Activated naive CD4-positive, alpha-beta T cell treated with anti-CD3 and anti-CD28 coated beads, Interleukin-2, amount 10 ng/mL, durations not matched to agents 7 days and 5 days (primary cell): ENCODE data around the gene ZNF621.

Source experiments
- CTCF ChIA-PET: fragments of 350-600 bp; sonication (Branson Sonifier 250); formaldehyde crosslinking; loops from one replicate; lab custom pipeline; 2021; ENCODE audit warnings: antibody characterized with exemption; lab: Charles Lee
- DNase-seq: peaks from one replicate; pipeline ENCODE4 v3.0.0-alpha.2; 2020
- H3K27ac Mint-ChIP-seq: one replicate; pipeline ENCODE4 v1.8.0; 2021; ENCODE audit warnings: mild to moderate bottlenecking, moderate library complexity, mixed read lengths
- H3K27me3 Mint-ChIP-seq: one replicate; pipeline ENCODE4 v1.8.0; 2021; ENCODE audit warnings: mild to moderate bottlenecking, mixed read lengths
- H3K36me3 Mint-ChIP-seq: one replicate; pipeline ENCODE4 v1.8.0; 2021; ENCODE audit warnings: mixed read lengths
- H3K4me1 Mint-ChIP-seq: one replicate; pipeline ENCODE4 v1.8.0; 2021; ENCODE audit warnings: mixed read lengths
- H3K4me3 Mint-ChIP-seq: one replicate; pipeline ENCODE4 v1.8.0; 2021; ENCODE audit warnings: mild to moderate bottlenecking, moderate library complexity, mixed read lengths
- H3K9me3 Mint-ChIP-seq: one replicate; pipeline ENCODE4 v1.8.0; 2021; ENCODE audit warnings: mixed read lengths

Gene ZNF621

GRCh38 chr3:40572588-40572987 lies 47.8 kb downstream of the ZNF621 start:
- CTCF ChIA-PET = no interaction called here
- DNase-seq = no peak
- Mint-ChIP-seq H3K4me3 (no peak overlapping the region), H3K27me3 (peaks cover 17% of the 10 kb centered on the region), H3K4me1 (no peaks in the 10 kb centered on the region), H3K36me3 (no peaks in the 10 kb centered on the region), H3K27ac (no peak overlapping the region), H3K9me3 (no peaks in the 10 kb centered on the region)

- Mint-ChIP-seq H3K9me3 (no peaks in the 10 kb centered on the region), H3K4me3 (no peak overlapping the region), H3K4me1 (no peaks in the 10 kb centered on the region), H3K27ac (no peak overlapping the region), H3K36me3 (no peaks in the 10 kb centered on the region), H3K27me3 (peaks cover 16% of the 10 kb centered on the region)
- no peak for DNase-seq
- CTCF ChIA-PET = no interaction called here
These were observed 49.3 kb downstream of the ZNF621 start for GRCh38 chr3:40574050-40574449.

GRCh38 chr3:40574661-40575060 lies 49.9 kb downstream of the ZNF621 start:
- CTCF ChIA-PET = no interaction called here
- no peaks in the 10 kb centered on the region for H3K4me1 Mint-ChIP-seq
- no peak for DNase-seq
- no peaks in the 10 kb centered on the region for H3K36me3 Mint-ChIP-seq
- H3K27ac Mint-ChIP-seq = no peak overlapping the region
- H3K4me3 Mint-ChIP-seq = no peak overlapping the region
- peaks cover 16% of the 10 kb centered on the region for H3K27me3 Mint-ChIP-seq
- H3K9me3 Mint-ChIP-seq = no peaks in the 10 kb centered on the region

- no peak overlapping the region for H3K27ac Mint-ChIP-seq
- no peaks in the 10 kb centered on the region for H3K4me1 Mint-ChIP-seq
- H3K36me3 Mint-ChIP-seq = no peaks in the 10 kb centered on the region
- CTCF ChIA-PET = no interaction called here
- no peak overlapping the region for H3K4me3 Mint-ChIP-seq
- no peaks in the 10 kb centered on the region for H3K9me3 Mint-ChIP-seq
- peaks cover 16% of the 10 kb centered on the region for H3K27me3 Mint-ChIP-seq
- DNase-seq = no peak
These were observed 51.6 kb downstream of the ZNF621 start for GRCh38 chr3:40576396-40576795.

- peak; percentile 73 for DNase-seq
These were observed 55.8 kb downstream of the ZNF621 start for GRCh38 chr3:40580494-40581091.

GRCh38 chr3:40581166-40581565 lies 56.4 kb downstream of the ZNF621 start:
- CTCF ChIA-PET = interaction anchor here (0.6 to 3.8 kb wide), 7 partner anchors 12 to 1518 kb away, joined by 3 to 21 read pairs (median 4); partner anchors contain the start of gene ZNF620
- Mint-ChIP-seq H3K27ac (no peak overlapping the region), H3K9me3 (no peaks in the 10 kb centered on the region), H3K36me3 (no peaks in the 10 kb centered on the region), H3K4me1 (no peaks in the 10 kb centered on the region), H3K4me3 (no peak overlapping the region), H3K27me3 (peaks cover 13% of the 10 kb centered on the region)
- no peak for DNase-seq

More at GRCh38 chr3:40580494-40581091, 55.8 kb downstream of the ZNF621 start:
- CTCF ChIA-PET = interaction anchor here (0.6 to 3.8 kb wide), 8 partner anchors 11 to 1301 kb away, joined by 3 to 21 read pairs (median 4); partner anchors contain the start of gene ZNF620
- peaks cover 19% of the 10 kb centered on the region for H3K27me3 Mint-ChIP-seq
- H3K9me3 Mint-ChIP-seq = no peaks in the 10 kb centered on the region
- no peaks in the 10 kb centered on the region for H3K4me1 Mint-ChIP-seq
- no peak overlapping the region for H3K27ac Mint-ChIP-seq
- H3K36me3 Mint-ChIP-seq = no peaks in the 10 kb centered on the region
- no peak overlapping the region for H3K4me3 Mint-ChIP-seq

GRCh38 chr3:40582401-40583027 lies 57.8 kb downstream of the ZNF621 start:
- Mint-ChIP-seq H3K27ac (no peak overlapping the region), H3K27me3 (peaks cover 12% of the 10 kb centered on the region), H3K4me1 (no peaks in the 10 kb centered on the region), H3K4me3 (no peak overlapping the region), H3K9me3 (no peaks in the 10 kb centered on the region), H3K36me3 (no peaks in the 10 kb centered on the region)
- no peak for DNase-seq
- CTCF ChIA-PET = interaction anchor here (0.8 to 3.8 kb wide), 7 partner anchors 9 to 1609 kb away, joined by 3 to 21 read pairs (median 4); partner anchors contain the start of gene ZNF621

- Mint-ChIP-seq H3K9me3 (no peaks in the 10 kb centered on the region), H3K27ac (no peak overlapping the region), H3K36me3 (no peaks in the 10 kb centered on the region), H3K27me3 (peaks cover 8% of the 10 kb centered on the region), H3K4me1 (no peaks in the 10 kb centered on the region), H3K4me3 (no peak overlapping the region)
- no peak for DNase-seq
- CTCF ChIA-PET = interaction anchor here (0.8 to 2.1 kb wide), 9 partner anchors 14 to 1516 kb away, joined by 3 to 10 read pairs (median 4); partner anchors contain the start of gene ZNF621
These were observed 58.9 kb downstream of the ZNF621 start for GRCh38 chr3:40583691-40584090.

- H3K9me3 Mint-ChIP-seq = no peaks in the 10 kb centered on the region
- CTCF ChIA-PET = interaction anchor here (1.0 to 2.1 kb wide), 7 partner anchors 262 to 1515 kb away, joined by 3 to 10 read pairs (median 4); no protein-coding TSS in a partner anchor
- no peaks in the 10 kb centered on the region for H3K36me3 Mint-ChIP-seq
- H3K27ac Mint-ChIP-seq = no peak overlapping the region
- no peak overlapping the region for H3K4me3 Mint-ChIP-seq
- DNase-seq = peak; percentile 79
- H3K27me3 Mint-ChIP-seq = peaks cover 12% of the 10 kb centered on the region
- no peaks in the 10 kb centered on the region for H3K4me1 Mint-ChIP-seq
These were observed 59.9 kb downstream of the ZNF621 start for GRCh38 chr3:40584625-40585189.

- Mint-ChIP-seq H3K4me1 (no peaks in the 10 kb centered on the region), H3K4me3 (no peak overlapping the region), H3K36me3 (no peaks in the 10 kb centered on the region), H3K27ac (no peak overlapping the region), H3K27me3 (peaks cover 13% of the 10 kb centered on the region), H3K9me3 (no peaks in the 10 kb centered on the region)
- CTCF ChIA-PET = interaction anchor here (1.0 to 2.2 kb wide), 5 partner anchors 536 to 1514 kb away, joined by 3 to 10 read pairs (median 6); no protein-coding TSS in a partner anchor
- DNase-seq = no peak
These were observed 60.7 kb downstream of the ZNF621 start for GRCh38 chr3:40585381-40586016.

GRCh38 chr3:40586901-40587300 lies 62.1 kb downstream of the ZNF621 start:
- DNase-seq = no peak
- H3K9me3 Mint-ChIP-seq = no peaks in the 10 kb centered on the region
- CTCF ChIA-PET = interaction anchor here (1.0 to 2.2 kb wide), 2 partner anchors 384 to 1296 kb away, joined by 3 to 7 read pairs; no protein-coding TSS in a partner anchor
- H3K27ac Mint-ChIP-seq = no peak overlapping the region
- H3K27me3 Mint-ChIP-seq = peaks cover 23% of the 10 kb centered on the region
- no peak overlapping the region for H3K4me3 Mint-ChIP-seq
- no peaks in the 10 kb centered on the region for H3K4me1 Mint-ChIP-seq
- no peaks in the 10 kb centered on the region for H3K36me3 Mint-ChIP-seq

- Mint-ChIP-seq H3K27ac (no peak overlapping the region), H3K4me3 (no peak overlapping the region), H3K27me3 (peaks cover 26% of the 10 kb centered on the region), H3K4me1 (no peaks in the 10 kb centered on the region), H3K36me3 (no peaks in the 10 kb centered on the region), H3K9me3 (no peaks in the 10 kb centered on the region)
- CTCF ChIA-PET = no interaction called here
- no peak for DNase-seq
These were observed 63.6 kb downstream of the ZNF621 start for GRCh38 chr3:40588406-40588805.
